Panc1 (cell line): ENCODE results near the gene DCAF11.

Experiments
- POLR2AphosphoS5 ChIP-seq: IDR thresholded peaks from 2 replicates; pipeline ENCODE4 v1.6.1; 2012; ENCODE audit warnings: mild to moderate bottlenecking, low read depth, low read length, moderate library complexity
- SIN3A ChIP-seq: IDR thresholded peaks from 2 replicates; pipeline ENCODE4 v1.6.1; 2012; ENCODE audit warnings: low read depth, mild to moderate bottlenecking, low read length, moderate library complexity, borderline replicate concordance; ENCODE audit not compliant: insufficient read depth
- TF ChIP-seq, protein P1 (sequence below): fragments of 450-650 bp; IDR thresholded peaks from 2 replicates; pipeline ENCODE4 v1.5.1; 2017; ENCODE audit warnings: mild to moderate bottlenecking
- TF ChIP-seq, protein P2 (sequence below), 2 experiments: IDR thresholded peaks; 2 replicates each; pipeline ENCODE4 v1.6.1; 2011 to 2012; ENCODE audit warnings: low read depth in 2 of 2, control low read depth in 1 of 2, low read length in 1 of 2, mild to moderate bottlenecking in 1 of 2, moderate library complexity in 1 of 2; ENCODE audit not compliant: insufficient read depth in 1 of 2

DNA sequence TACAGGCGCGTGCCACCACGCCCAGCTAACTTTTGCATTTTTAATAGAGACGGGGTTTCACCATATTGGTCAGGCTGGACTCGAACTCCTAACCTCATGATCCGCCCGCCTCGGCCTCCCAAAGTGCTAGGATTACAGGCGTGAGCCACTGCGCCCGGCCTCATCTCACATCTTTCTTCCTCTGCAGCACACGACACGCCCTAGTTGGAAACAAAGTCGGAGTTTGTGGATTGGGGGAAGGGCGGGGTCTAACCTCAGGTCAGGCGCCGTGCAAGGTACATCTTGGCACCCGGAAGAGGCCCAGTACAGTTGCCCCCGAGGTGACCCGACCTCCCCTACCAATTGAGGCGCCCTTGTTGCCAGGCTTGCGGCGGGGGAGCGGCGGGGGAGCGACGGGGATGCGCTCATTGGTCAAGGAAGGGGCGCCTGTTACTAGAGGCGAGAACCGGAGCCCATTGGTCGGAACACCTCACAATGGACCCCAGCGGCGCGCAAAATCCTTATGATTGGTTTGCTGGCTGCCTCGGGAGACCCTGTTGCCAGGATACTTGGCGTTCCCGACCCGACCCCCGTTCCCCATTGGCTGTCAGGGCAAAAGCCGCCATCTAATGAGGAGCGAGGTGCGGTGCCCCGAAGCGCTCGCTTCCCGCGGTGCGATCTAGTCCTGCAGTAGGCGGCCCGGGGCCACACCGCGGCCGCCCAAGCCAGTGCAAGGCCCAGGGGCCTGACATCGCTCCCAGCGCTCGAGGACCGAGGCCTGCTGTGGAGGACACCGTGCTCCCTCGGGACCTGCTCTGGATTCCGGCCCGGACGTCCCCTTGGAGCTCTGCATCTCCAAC is 57.1 kb downstream of the DCAF11 start, which contains the start of gene REC8:
- TF ChIP-seq, protein P1, sequence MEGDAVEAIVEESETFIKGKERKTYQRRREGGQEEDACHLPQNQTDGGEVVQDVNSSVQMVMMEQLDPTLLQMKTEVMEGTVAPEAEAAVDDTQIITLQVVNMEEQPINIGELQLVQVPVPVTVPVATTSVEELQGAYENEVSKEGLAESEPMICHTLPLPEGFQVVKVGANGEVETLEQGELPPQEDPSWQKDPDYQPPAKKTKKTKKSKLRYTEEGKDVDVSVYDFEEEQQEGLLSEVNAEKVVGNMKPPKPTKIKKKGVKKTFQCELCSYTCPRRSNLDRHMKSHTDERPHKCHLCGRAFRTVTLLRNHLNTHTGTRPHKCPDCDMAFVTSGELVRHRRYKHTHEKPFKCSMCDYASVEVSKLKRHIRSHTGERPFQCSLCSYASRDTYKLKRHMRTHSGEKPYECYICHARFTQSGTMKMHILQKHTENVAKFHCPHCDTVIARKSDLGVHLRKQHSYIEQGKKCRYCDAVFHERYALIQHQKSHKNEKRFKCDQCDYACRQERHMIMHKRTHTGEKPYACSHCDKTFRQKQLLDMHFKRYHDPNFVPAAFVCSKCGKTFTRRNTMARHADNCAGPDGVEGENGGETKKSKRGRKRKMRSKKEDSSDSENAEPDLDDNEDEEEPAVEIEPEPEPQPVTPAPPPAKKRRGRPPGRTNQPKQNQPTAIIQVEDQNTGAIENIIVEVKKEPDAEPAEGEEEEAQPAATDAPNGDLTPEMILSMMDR = no peak
- TF ChIP-seq, protein P2, sequence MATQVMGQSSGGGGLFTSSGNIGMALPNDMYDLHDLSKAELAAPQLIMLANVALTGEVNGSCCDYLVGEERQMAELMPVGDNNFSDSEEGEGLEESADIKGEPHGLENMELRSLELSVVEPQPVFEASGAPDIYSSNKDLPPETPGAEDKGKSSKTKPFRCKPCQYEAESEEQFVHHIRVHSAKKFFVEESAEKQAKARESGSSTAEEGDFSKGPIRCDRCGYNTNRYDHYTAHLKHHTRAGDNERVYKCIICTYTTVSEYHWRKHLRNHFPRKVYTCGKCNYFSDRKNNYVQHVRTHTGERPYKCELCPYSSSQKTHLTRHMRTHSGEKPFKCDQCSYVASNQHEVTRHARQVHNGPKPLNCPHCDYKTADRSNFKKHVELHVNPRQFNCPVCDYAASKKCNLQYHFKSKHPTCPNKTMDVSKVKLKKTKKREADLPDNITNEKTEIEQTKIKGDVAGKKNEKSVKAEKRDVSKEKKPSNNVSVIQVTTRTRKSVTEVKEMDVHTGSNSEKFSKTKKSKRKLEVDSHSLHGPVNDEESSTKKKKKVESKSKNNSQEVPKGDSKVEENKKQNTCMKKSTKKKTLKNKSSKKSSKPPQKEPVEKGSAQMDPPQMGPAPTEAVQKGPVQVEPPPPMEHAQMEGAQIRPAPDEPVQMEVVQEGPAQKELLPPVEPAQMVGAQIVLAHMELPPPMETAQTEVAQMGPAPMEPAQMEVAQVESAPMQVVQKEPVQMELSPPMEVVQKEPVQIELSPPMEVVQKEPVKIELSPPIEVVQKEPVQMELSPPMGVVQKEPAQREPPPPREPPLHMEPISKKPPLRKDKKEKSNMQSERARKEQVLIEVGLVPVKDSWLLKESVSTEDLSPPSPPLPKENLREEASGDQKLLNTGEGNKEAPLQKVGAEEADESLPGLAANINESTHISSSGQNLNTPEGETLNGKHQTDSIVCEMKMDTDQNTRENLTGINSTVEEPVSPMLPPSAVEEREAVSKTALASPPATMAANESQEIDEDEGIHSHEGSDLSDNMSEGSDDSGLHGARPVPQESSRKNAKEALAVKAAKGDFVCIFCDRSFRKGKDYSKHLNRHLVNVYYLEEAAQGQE (IDR thresholded peaks at IDR 0.05; ENCODE audit: insufficient read depth in 1 of 2, low read depth in 2 of 2, low read length in 1 of 2) = no peak
- no peak for TF ChIP-seq POLR2AphosphoS5
- no peak for TF ChIP-seq SIN3A
